Stomach (tissue), 19 donors: Measurements from ENCODE around the gene ALB. TPM values are rescaled to one million over a fixed set of nuclear protein-coding genes. Genes with fewer than 3 reads are reported as not detected.
"Not testable (repeated sequence)": the region's sequence is repeated elsewhere in the genome, so short reads cannot be mapped to it uniquely, and the experiment has no call there.

Source experiments
- DNase-seq, 2 donors: peaks; one replicate each; pipeline versions ENCODE4 v3.0.0 to v3.0.0-alpha.2; 2013 to 2019
- H3K27ac ChIP-seq, 5 donors: fragments of 200-600 bp in 4 of 5; sonication (generic) in 4 of 5; one replicate each; pipeline ENCODE4 v1.5.1; 2013 to 2019; ENCODE audit warnings: mild to moderate bottlenecking in 1 of 5, moderate library complexity in 1 of 5
- H3K27me3 ChIP-seq, 3 donors: fragments of 200-600 bp; sonication (generic); one replicate each; pipeline ENCODE4 v1.5.1; 2017 to 2019; ENCODE audit warnings: mixed run types in 1 of 3
- H3K36me3 ChIP-seq, 4 donors: fragments of 200-600 bp; sonication (generic); 1 replicate in 3 of 4; 2 replicates in 1 of 4; pipeline ENCODE4 v1.5.1; 2016 to 2019
- H3K4me1 ChIP-seq, 4 donors: fragments of 200-600 bp; sonication (generic); one replicate each; pipeline ENCODE4 v1.5.1; 2016 to 2019
- H3K4me3 ChIP-seq, 4 donors: fragments of 200-600 bp; sonication (generic) in 3 of 4; one replicate each; pipeline ENCODE4 v1.5.1; 2016 to 2019; ENCODE audit warnings: mild to moderate bottlenecking in 1 of 4
- H3K9me3 ChIP-seq, 4 donors: fragments of 200-600 bp; sonication (generic); one replicate each; pipeline ENCODE4 v1.5.1; 2016 to 2019
- CTCF ChIP-seq, 7 experiments: fragments of 450-650 bp in 4 of 7; fragments of 200-600 bp in 3 of 7; sonication (generic) in 3 of 7; IDR thresholded peaks; one replicate each; pipeline ENCODE4 v1.5.1; 2016 to 2019; ENCODE audit warnings: antibody characterized with exemption in 7 of 7, control low read depth in 2 of 7, mild to moderate bottlenecking in 1 of 7
- EP300 ChIP-seq: sonication (generic); formaldehyde crosslinking; IDR thresholded peaks from one replicate; pipeline ENCODE4 v1.6.1; 2017; ENCODE audit warnings: antibody characterized with exemption
- POLR2A ChIP-seq, 4 donors: fragments of 450-650 bp; IDR thresholded peaks; one replicate each; pipeline ENCODE4 v1.6.1; 2016; ENCODE audit warnings: antibody characterized with exemption in 4 of 4, control low read depth in 2 of 4, mild to moderate bottlenecking in 1 of 4, moderate library complexity in 1 of 4
- POLR2AphosphoS5 ChIP-seq, 3 donors: sonication (generic); formaldehyde crosslinking; IDR thresholded peaks; one replicate each; pipeline ENCODE4 v1.6.1; 2016; ENCODE audit warnings: antibody characterized with exemption in 3 of 3
- WGBS, 5 donors: extraction: QIAGEN DNeasy Blood & Tissue Kit in 3 of 5; methylation state at CpG; one replicate each; pipeline versions ENCODE4 v1.1.5 to v1.1.7; 2013 to 2018; 5-methylcytosine and 5-hydroxymethylcytosine counted together
- intact Hi-C: fragments of 100-400 bp; cut with DNase I; formaldehyde crosslinking; loops from one replicate; pipeline ENCODE4 v1.15.1; 2023; ENCODE audit warnings: low total_unique reads
- long read RNA-seq, 10 donors: transcript quantifications; one replicate each; lab custom pipeline, GENCODE V29; 2026
- polyA plus RNA-seq, 3 donors: library from polyadenylated mRNA; stranded (reverse); fragments of 200-250 nt; gene quantifications; one replicate each; pipeline ENCODE4 v1.2.3, GENCODE V29; 2013
- total RNA-seq, 5 donors: library from RNA; depleted of rRNA; stranded (reverse); fragments of >200 nt; gene quantifications; one replicate each; pipeline versions ENCODE4 v1.1.0 to v1.2.3, GENCODE V29; 2014 to 2016
- donor health status: healthy with polysubstance abuse.
- donor health status: Bipolar disorder and iron deficiency.
- donor health status: healthy.

The ALB gene
- total RNA-seq (100 to 1,000 TPM in 1 of 5 donors, not detected in 4; 101 TPM), polyA plus RNA-seq (1 to 10 TPM in 2 of 3 donors, under 1 TPM in 1; 0.48 to 4.7 (median 1.2) TPM)
- long read RNA-seq, donor 1, transcript ALB-218 (4 exons, 665 nt) = minor isoform, 6 of 149 reads
- long read RNA-seq, donor 1, transcript ALB-201 (15 exons, 2,263 nt) = major isoform, 16 of 149 reads
- long read RNA-seq, donor 1, partial matches to known transcripts = 125 of 149 reads
- long read RNA-seq, donor 1, other reads (novel, unspliced or antisense) = 0 of 149 reads
- long read RNA-seq, donor 2, transcript ALB-201 (15 exons, 2,263 nt) = major isoform, 17 of 76 reads
- long read RNA-seq, donor 2, partial matches to known transcripts = 59 of 76 reads
- long read RNA-seq, donor 2, other reads (novel, unspliced or antisense) = 0 of 76 reads
- long read RNA-seq, donor 3, transcript ALB-201 (15 exons, 2,263 nt) = major isoform, 11 of 33 reads
- long read RNA-seq, donor 3, partial matches to known transcripts = 19 of 33 reads
- long read RNA-seq, donor 3, other reads (novel, unspliced or antisense) = 0 of 33 reads
- long read RNA-seq, donor 4, partial matches to known transcripts = 0 of 1 reads
- long read RNA-seq, donor 4, other reads (novel, unspliced or antisense) = 0 of 1 reads
- long read RNA-seq, donor 5, transcript ALB-201 (15 exons, 2,263 nt) = major isoform, 11 of 26 reads
- long read RNA-seq, donor 5, partial matches to known transcripts = 13 of 26 reads
- long read RNA-seq, donor 5, other reads (novel, unspliced or antisense) = 0 of 26 reads
- long read RNA-seq, donor 6 = 0 reads
- long read RNA-seq, donor 7, partial matches to known transcripts = 0 of 1 reads
- long read RNA-seq, donor 7, other reads (novel, unspliced or antisense) = 0 of 1 reads
- long read RNA-seq, donor 8, transcript ALB-201 (15 exons, 2,263 nt) = major isoform, 11 of 26 reads
- long read RNA-seq, donor 8, partial matches to known transcripts = 11 of 26 reads
- long read RNA-seq, donor 8, other reads (novel, unspliced or antisense) = 0 of 26 reads
- long read RNA-seq, donor 9, transcript ALB-216 (11 exons, 1,519 nt) = minor isoform, 5 of 235 reads
- long read RNA-seq, donor 9, transcript ALB-201 (15 exons, 2,263 nt) = major isoform, 35 of 235 reads
- long read RNA-seq, donor 9, transcript ALB-218 (4 exons, 665 nt) = minor isoform, 7 of 235 reads
- long read RNA-seq, donor 9, partial matches to known transcripts = 184 of 235 reads
- long read RNA-seq, donor 9, other reads (novel, unspliced or antisense) = 0 of 235 reads
- long read RNA-seq, donor 10, transcript ALB-201 (15 exons, 2,263 nt) = major isoform, 10 of 36 reads
- long read RNA-seq, donor 10, partial matches to known transcripts = 24 of 36 reads
- long read RNA-seq, donor 10, other reads (novel, unspliced or antisense) = 0 of 36 reads

GRCh38 chr4:73404042-73404441 lies at the start of gene ALB:
ALB (plus strand) TSS chr4:73404287; CDS start chr4:73404328, 41 bp downstream.
- no peak within 1 kb of the TSS for H3K27ac ChIP-seq
- H3K27me3 ChIP-seq = no peaks in the 10 kb centered on the region
- DNase-seq = no peak
- no peaks in the 10 kb centered on the region for H3K9me3 ChIP-seq
- TF ChIP-seq POLR2AphosphoS5 (IDR thresholded peaks at IDR 0.05) = no peak
- no peak for TF ChIP-seq EP300
- TF ChIP-seq POLR2A (IDR thresholded peaks at IDR 0.05) = no peak
- no peak for TF ChIP-seq CTCF (IDR thresholded peaks at IDR 0.05)
- peaks cover 0 to 5% (median 0%) of the 10 kb centered on the region in 4 donors for H3K4me1 ChIP-seq
- no peaks in the 10 kb centered on the region for H3K36me3 ChIP-seq
- 33 to 54% (median 47%) methylated on average over 7 of the region's 7 CpGs for WGBS, 5 donors
- intact Hi-C loops = no loop called here
- H3K4me3 ChIP-seq = no peak within 1 kb of the TSS

GRCh38 chr4:73357174-73357573 lies 46.9 kb upstream of the ALB start:
- H3K4me3 ChIP-seq, DNase-seq, H3K27me3 ChIP-seq, H3K4me1 ChIP-seq, H3K27ac ChIP-seq, intact Hi-C loops, H3K36me3 ChIP-seq: not testable (repeated sequence)
- peaks cover 2 to 25% (median 14%) of the 10 kb centered on the region in 4 donors for H3K9me3 ChIP-seq
- WGBS, 5 donors = 73 to 88% (median 79%) methylated on average over 1 of the region's 1 CpG

GRCh38 chr4:73369506-73370199 lies 34.4 kb upstream of the ALB start:
- WGBS, 5 donors = 82 to 90% (median 88%) methylated on average over 8 of the region's 8 CpGs
- not testable (repeated sequence) for H3K27ac ChIP-seq

GRCh38 chr4:73375328-73375741 lies 28.8 kb upstream of the ALB start:
- H3K4me3 ChIP-seq = no peak overlapping the region
- no peaks in the 10 kb centered on the region for H3K27me3 ChIP-seq
- H3K9me3 ChIP-seq = no peaks in the 10 kb centered on the region
- TF ChIP-seq EP300 (no peak), CTCF (IDR thresholded peaks at IDR 0.05) (no peak), POLR2A (IDR thresholded peaks at IDR 0.05) (no peak), POLR2AphosphoS5 (IDR thresholded peaks at IDR 0.05) (no peak)
- no peak for DNase-seq
- no peak overlapping the region for H3K27ac ChIP-seq
- no peaks in the 10 kb centered on the region for H3K4me1 ChIP-seq
- no peaks in the 10 kb centered on the region for H3K36me3 ChIP-seq
- WGBS, 5 donors = 17 to 39% (median 29%) methylated on average over 1 of the region's 1 CpG
- intact Hi-C loops = no loop called here

More at GRCh38 chr4:73369506-73370199, 34.4 kb upstream of the ALB start:
- H3K9me3 ChIP-seq, H3K27me3 ChIP-seq, H3K36me3 ChIP-seq, H3K4me3 ChIP-seq, intact Hi-C loops, DNase-seq, H3K4me1 ChIP-seq: not testable (repeated sequence)
